NCI-H82 treated with DMSO at 0.1 percent for 48 hours (cell line): ENCODE measurements around the gene PTTG1IP.
"Not testable (repeated sequence)": the region's sequence is repeated elsewhere in the genome, so short reads cannot be mapped to it uniquely, and the experiment has no call there.

ENCODE experiments used
- DNase-seq: peaks from one replicate; lab custom pipeline; 2025; ENCODE audit not compliant: unreplicated experiment; lab: John Stamatoyannopoulos, UW

PTTG1IP gene

GRCh38 chr21:44883250-44883649 is 9.8 kb upstream of the PTTG1IP start:
- no peak for DNase-seq

- no peak for DNase-seq
Observed at GRCh38 chr21:44881198-44881872, 7.8 kb upstream of the PTTG1IP start.

GRCh38 chr21:44880405-44881197 is 7.1 kb upstream of the PTTG1IP start:
- no peak for DNase-seq

DNA sequence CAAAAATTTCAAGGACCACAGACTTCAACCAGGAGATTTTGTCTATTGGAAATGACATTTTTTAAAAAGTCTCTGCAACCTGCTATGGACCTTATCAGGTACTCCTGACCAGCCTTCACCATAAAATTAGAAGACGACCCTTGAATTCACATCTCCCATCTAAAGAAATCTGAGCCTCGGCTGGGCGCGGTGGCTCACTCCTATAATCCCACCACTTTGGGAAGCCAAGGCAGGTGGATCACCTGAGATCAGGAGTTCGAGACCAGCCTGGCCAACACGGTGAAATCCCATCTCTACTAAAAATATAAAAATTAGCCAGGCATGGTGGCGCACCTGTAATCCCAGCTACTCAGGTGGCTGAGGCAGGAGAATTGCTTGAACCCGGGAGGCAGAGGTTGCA is 5.7 kb upstream of the PTTG1IP start:
- not testable (repeated sequence) for DNase-seq

- DNase-seq = no peak
Observed at GRCh38 chr21:44878053-44878982, 4.8 kb upstream of the PTTG1IP start.

- DNase-seq = no peak
Observed at GRCh38 chr21:44876849-44877575, 3.5 kb upstream of the PTTG1IP start.

GRCh38 chr21:44875316-44875700 is 1.8 kb upstream of the PTTG1IP start:
- DNase-seq = no peak

GRCh38 chr21:44874497-44875315 is 1.2 kb upstream of the PTTG1IP start:
- DNase-seq = no peak

GRCh38 chr21:44874240-44874496 is 678 bp upstream of the PTTG1IP start:
- DNase-seq = no peak

DNA sequence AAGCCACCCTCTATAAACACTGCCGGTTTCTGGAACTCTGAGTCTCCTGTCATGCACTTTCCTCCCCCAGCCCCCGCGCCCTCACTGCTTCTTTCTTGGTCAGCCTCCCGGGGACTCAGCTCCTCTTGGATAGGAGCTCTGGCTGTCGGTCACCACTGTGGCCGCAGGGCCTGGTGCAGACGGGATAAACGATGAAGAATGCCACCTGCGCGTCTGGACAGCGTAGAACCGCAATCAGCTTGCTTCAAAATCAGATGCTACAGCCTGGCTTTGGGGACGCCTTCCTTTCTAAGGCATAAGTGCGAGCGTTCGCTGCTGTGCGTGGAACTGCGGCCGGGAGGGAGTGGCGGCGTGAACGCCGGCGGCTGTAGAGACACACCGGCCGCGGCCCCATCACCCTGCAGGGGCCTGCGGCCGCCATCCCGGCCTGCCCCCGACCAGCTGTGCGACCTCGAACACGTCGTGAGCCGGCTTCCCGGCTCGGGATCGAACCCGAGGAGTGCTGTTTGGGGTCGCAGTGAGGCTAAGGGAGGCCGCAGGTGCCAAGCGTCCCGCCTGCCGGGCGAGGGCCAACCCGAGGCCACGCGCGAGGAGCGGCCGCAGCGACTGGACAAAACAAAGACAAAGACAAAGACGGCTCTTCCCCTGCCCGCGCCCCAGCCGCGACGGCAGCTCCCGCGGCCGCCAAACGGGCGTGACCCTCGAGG is 688 bp downstream of the PTTG1IP start:
- DNase-seq = no peak

DNA sequence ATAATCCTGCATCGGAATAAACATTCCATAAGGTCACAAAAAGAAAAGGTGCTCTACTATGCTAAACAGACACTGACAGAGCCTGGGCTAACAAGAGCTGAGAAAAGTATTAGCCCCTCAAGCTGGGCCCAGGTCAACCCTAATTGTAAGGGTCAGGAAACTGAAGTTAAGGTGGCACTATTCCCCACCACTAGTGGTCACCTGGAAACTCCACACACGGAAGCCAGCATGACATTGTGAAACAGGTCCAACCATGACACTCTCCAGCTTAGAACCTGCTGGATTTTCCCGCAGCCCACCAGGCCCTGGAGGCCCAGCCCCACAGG is 1.2 kb downstream of the PTTG1IP start:
- DNase-seq = no peak

DNA sequence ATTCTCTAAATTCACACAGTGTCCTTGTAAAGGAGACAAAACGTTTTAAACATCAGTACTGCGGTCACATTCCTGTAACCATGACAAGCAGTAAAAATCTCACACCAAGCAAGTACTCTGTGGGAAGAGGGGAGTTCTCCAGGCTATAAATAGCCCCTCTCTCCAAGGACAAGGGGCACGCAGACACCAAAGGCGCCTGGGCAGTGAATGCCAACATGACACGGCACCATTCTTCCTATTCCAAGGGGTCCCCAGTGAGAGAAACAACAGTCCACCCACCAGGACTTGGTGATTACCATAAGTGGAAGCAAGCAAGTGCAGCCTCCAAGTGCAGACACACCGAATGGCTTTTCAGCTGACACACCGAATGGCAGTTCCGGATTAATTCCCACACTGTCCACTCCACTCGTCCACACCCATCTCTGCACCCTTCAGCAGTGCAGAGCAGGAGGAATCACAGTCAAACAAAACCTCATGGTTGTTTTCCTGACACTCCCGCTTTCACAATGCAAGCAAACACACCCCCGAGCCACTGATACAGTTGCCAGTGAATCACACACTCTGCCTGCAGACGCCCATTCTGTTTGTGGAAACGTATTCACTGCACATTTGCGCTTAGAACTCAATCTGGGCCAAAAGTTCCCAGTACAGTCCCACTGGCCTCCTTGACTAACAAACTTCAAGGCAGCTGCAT is 1.8 kb downstream of the PTTG1IP start:
- no peak for DNase-seq

- DNase-seq = no peak
Observed at GRCh38 chr21:44870748-44871495, 2.6 kb downstream of the PTTG1IP start.

GRCh38 chr21:44869781-44870747 is 3.4 kb downstream of the PTTG1IP start:
- DNase-seq = no peak

- DNase-seq = no peak
Observed at GRCh38 chr21:44868707-44869106, 4.8 kb downstream of the PTTG1IP start.

- no peak for DNase-seq
Observed at GRCh38 chr21:44867999-44868700, 5.3 kb downstream of the PTTG1IP start.

DNA sequence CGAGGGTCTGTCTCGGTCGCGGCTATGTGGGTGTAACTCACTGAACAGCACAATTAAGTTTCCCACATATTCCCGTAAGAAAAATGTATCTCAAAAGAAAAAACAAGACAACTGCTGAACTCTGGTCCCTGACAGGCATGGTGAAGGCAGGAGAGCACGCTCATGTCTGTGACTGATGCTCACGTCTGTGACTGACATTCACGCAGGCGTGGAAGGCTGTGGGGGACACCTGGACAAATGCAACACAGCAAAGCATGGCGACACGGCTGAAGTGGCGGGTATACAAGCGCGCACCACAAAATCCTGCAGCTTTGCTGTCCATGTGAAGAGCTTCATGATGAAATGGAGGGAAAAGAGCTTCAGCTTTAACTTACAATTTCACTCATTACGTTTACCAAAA is 6.0 kb downstream of the PTTG1IP start:
- DNase-seq = no peak
